Mucosa of stomach (tissue), 1 donor: Measurements from ENCODE around the gene RAET1G.

Experiments
- H3K27me3 ChIP-seq: one replicate; pipeline ENCODE4 v1.7.0; 2013; ENCODE audit warnings: mild to moderate bottlenecking, low read length; ENCODE audit not compliant: control insufficient read depth, insufficient read depth
- H3K36me3 ChIP-seq: one replicate; pipeline ENCODE4 v1.7.0; 2013; ENCODE audit warnings: low read length; ENCODE audit not compliant: control insufficient read depth, insufficient read depth
- H3K4me1 ChIP-seq: one replicate; pipeline ENCODE4 v1.7.0; 2013; ENCODE audit warnings: mild to moderate bottlenecking, low read length; ENCODE audit not compliant: control insufficient read depth, insufficient read depth
- H3K4me3 ChIP-seq: one replicate; pipeline ENCODE4 v1.7.0; 2013; ENCODE audit warnings: low read length
- H3K9ac ChIP-seq: one replicate; pipeline ENCODE4 v1.7.0; 2013; ENCODE audit warnings: mild to moderate bottlenecking, low read length, moderate library complexity
- H3K9me3 ChIP-seq: one replicate; pipeline ENCODE4 v1.7.0; 2013; ENCODE audit warnings: mild to moderate bottlenecking, low read length, moderate library complexity; ENCODE audit not compliant: control insufficient read depth
- donor health status: Pancreatic carcinoma.

The RAET1G gene

DNA sequence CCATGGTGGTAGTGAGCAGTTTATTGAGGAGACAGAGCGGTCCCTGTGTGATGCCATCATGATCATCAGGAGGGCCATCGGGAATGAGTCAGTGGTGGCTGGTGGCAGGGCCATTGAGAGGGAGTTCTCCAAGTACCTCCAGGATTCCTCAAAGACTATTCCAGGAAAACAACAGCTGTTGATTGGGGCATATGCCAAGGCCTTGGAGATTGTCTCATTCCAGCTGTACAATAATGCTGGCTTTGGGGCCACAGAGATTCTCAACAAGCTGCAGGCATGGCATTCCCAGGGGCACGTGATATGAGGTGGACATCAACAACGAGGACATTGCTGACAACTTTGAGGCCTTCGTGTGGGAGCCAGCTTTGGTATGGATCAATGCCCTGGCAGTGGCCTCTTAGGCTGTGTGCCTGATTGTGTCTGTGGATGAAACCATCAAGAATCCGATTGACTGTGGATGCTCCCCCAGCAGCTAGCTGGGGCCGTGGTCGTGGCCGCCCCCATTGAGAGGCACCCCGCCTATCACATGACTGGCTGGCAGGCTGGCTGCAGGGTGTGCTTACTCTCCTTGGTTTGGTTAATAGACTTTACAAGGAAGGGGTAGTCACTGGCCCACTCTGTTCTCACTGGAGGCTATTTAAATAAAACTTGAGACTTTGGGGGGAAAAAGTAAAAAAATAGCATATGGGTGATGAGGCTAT, 41.7 kb downstream of the RAET1G start:
- H3K4me1 ChIP-seq = no peaks in the 10 kb centered on the region
- no peaks in the 10 kb centered on the region for H3K9me3 ChIP-seq
- no peaks in the 10 kb centered on the region for H3K36me3 ChIP-seq
- H3K9ac ChIP-seq = no peak overlapping the region
- peaks cover 5% of the 10 kb centered on the region for H3K27me3 ChIP-seq
- no peak overlapping the region for H3K4me3 ChIP-seq

DNA sequence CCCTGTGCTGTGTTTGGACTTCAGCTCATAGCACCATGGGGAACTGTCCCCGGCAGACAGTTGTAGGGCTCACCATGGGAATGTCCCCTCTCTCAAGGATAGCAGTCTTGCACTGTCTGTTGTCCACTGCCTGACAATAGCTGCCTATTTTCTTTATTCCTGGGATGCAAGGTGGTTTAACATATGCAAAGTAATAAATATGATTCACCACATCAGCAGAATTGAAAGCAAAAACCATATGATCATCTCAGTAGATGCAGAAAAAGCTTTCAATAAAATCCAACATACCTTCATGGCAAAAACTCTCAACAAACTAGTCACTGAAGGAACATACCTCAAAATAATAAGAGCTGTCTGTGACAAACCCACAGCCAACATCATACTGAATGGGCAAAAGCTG, 45.3 kb downstream of the RAET1G start:
- no peaks in the 10 kb centered on the region for H3K27me3 ChIP-seq
- H3K4me3 ChIP-seq = no peak overlapping the region
- no peaks in the 10 kb centered on the region for H3K9me3 ChIP-seq
- no peaks in the 10 kb centered on the region for H3K36me3 ChIP-seq
- H3K4me1 ChIP-seq = no peaks in the 10 kb centered on the region
- no peak overlapping the region for H3K9ac ChIP-seq

DNA sequence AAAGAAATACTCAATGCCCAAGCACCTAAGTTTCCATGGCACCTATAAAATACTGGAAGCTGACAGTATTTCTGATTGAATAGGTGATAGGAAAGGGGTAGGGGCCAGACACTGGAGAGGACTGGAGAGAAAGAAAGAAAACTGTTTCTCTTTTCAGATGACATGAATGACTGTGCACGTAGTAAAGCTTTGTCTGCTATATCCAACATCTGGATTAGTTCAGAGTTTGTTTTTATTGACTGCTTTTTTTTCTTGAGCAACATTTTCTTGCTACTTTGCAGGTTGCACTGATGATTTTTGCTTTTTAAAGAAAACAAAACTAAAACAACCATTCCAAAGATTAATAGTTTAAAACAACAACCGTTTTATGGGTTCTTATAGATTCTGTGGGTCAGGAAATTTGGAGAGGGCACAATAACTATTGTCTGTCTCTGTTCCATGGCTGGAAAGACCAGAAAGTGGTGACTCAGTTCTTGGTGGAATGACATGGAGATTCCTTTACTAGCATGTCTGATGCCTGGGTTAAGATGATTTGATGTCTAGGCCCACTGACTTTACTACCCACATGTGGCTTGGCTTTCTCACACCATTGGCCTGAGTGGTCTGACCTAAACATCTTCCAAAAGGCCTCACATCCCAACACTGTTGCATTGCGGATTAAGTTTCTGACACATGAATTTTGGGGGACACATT, 46.5 kb downstream of the RAET1G start:
- H3K9me3 ChIP-seq = no peaks in the 10 kb centered on the region
- no peaks in the 10 kb centered on the region for H3K36me3 ChIP-seq
- no peaks in the 10 kb centered on the region for H3K27me3 ChIP-seq
- no peak overlapping the region for H3K9ac ChIP-seq
- no peaks in the 10 kb centered on the region for H3K4me1 ChIP-seq
- no peak overlapping the region for H3K4me3 ChIP-seq

DNA sequence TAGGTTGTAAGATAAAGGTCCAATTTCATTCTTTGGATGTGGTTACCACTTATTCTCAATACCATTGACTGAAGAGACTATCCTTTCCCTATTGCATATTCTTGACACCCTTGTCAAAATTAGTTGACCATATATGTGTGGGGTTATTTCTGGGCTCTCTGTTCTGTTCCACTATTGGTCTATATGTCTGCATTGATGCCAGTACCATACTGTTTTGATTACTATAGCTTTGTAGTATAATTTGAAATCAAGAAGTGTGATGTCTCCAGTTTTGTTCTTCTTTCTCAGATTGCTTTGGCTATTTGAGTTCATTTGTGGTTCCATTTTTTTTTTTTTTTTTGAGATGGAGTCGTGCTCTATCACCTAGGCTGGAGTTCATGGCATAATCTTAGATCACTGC, 50.7 kb downstream of the RAET1G start:
- Histone ChIP-seq H3K36me3 (no peaks in the 10 kb centered on the region), H3K27me3 (no peaks in the 10 kb centered on the region), H3K9ac (no peak overlapping the region), H3K4me3 (no peak overlapping the region), H3K4me1 (no peaks in the 10 kb centered on the region), H3K9me3 (no peaks in the 10 kb centered on the region)

- Histone ChIP-seq H3K27me3 (no peaks in the 10 kb centered on the region), H3K4me1 (no peaks in the 10 kb centered on the region), H3K36me3 (no peaks in the 10 kb centered on the region), H3K9me3 (no peaks in the 10 kb centered on the region), H3K4me3 (no peak overlapping the region), H3K9ac (no peak overlapping the region)
Measured at GRCh38 chr6:149871182-149871581, 51.7 kb downstream of the RAET1G start.

- H3K36me3 ChIP-seq = no peaks in the 10 kb centered on the region
- no peaks in the 10 kb centered on the region for H3K27me3 ChIP-seq
- H3K4me1 ChIP-seq = no peaks in the 10 kb centered on the region
- no peak overlapping the region for H3K4me3 ChIP-seq
- H3K9me3 ChIP-seq = no peaks in the 10 kb centered on the region
- H3K9ac ChIP-seq = no peak overlapping the region
Measured at GRCh38 chr6:149869275-149869892, 53.5 kb downstream of the RAET1G start.

DNA sequence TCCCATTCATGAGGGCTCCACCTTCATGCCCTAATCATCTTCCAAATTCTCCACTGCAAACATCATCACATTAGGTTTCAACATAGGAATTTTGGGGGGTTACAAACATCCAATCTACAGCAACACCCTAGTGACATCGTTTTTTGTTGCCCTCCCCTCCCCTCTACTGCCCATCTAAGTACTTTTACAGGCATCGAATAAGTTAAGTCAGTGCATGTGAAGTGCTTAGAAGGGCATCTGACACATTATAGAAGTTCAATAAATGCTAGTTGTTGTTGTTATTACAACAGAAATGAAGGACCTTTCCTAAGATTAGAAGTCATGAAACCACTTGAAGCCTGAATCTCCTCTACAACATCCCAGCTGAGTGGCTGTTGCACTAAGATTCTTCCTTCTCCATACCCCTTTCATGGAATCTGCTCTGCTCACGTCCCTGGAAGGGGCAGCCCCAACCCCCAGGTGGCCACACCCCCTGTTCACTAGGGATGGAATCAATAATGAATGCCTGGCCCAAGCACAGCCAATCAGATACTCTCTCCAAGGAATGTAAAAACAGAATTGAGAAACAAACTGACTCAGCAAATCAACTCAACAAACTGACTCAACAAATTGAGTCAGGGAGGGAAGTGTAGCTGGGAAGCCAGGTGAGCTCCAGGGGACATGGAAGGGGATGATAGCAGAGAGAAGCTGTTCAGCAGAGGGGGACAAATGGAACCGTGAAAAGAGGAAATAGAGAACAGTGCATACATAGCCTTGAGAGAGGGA, 54.9 kb downstream of the RAET1G start:
- Histone ChIP-seq H3K9ac (no peak overlapping the region), H3K4me1 (no peaks in the 10 kb centered on the region), H3K27me3 (no peaks in the 10 kb centered on the region), H3K9me3 (no peaks in the 10 kb centered on the region), H3K4me3 (no peak overlapping the region), H3K36me3 (no peaks in the 10 kb centered on the region)
